DOHH2 (cell line): Measurements from ENCODE around the gene PRR23E.

ENCODE experiments used
- H3F3A ChIP-seq: fragments of 200-600 bp; sonication (generic), shearing (Covaris generic); 2 replicates; pipeline ENCODE4 v1.6.0; 2016; ENCODE audit warnings: antibody characterized with exemption, mild to moderate bottlenecking; ENCODE audit not compliant: control insufficient read depth, insufficient read depth
- H3K27ac ChIP-seq: fragments of 200-600 bp; sonication (generic); 2 replicates; pipeline ENCODE4 v1.5.1; 2014; ENCODE audit warnings: low read depth, mild to moderate bottlenecking, low read length, moderate library complexity
- H3K27me3 ChIP-seq: fragments of 200-600 bp; sonication (generic); 2 replicates; pipeline ENCODE4 v1.6.1; 2014; ENCODE audit warnings: mild to moderate bottlenecking, low read length, mixed read lengths; ENCODE audit not compliant: control insufficient read depth
- H3K36me3 ChIP-seq: fragments of 200-600 bp; sonication (generic); 2 replicates; pipeline ENCODE4 v1.6.1; 2014; ENCODE audit warnings: mild to moderate bottlenecking, low read length, moderate library complexity, mixed read lengths; ENCODE audit not compliant: control insufficient read depth
- H3K4me1 ChIP-seq: fragments of 200-600 bp; sonication (generic); 2 replicates; pipeline ENCODE4 v1.6.1; 2014; ENCODE audit warnings: mild to moderate bottlenecking, low read length, mixed read lengths; ENCODE audit not compliant: control insufficient read depth
- H3K4me2 ChIP-seq: fragments of 200-600 bp; sonication (generic); 2 replicates; pipeline ENCODE4 v1.6.0; 2014; ENCODE audit warnings: mild to moderate bottlenecking, low read length, moderate library complexity
- H3K4me3 ChIP-seq: fragments of 200-600 bp; sonication (generic); 2 replicates; pipeline ENCODE4 v1.5.1; 2014; ENCODE audit warnings: mild to moderate bottlenecking, low read length, mixed read lengths
- H3K79me2 ChIP-seq: fragments of 200-600 bp; sonication (generic); 2 replicates; pipeline ENCODE4 v1.6.1; 2014; ENCODE audit warnings: mild to moderate bottlenecking, low read length, mixed read lengths; ENCODE audit not compliant: control insufficient read depth
- H3K9me2 ChIP-seq: fragments of 200-600 bp; sonication (generic); replicated peaks from 2 replicates; pipeline ENCODE4 v1.6.1; 2014; ENCODE audit warnings: mild to moderate bottlenecking, low read length, mixed read lengths; ENCODE audit not compliant: control insufficient read depth
- H3K9me3 ChIP-seq: fragments of 200-600 bp; sonication (generic); 2 replicates; pipeline ENCODE4 v1.6.1; 2014; ENCODE audit warnings: antibody characterized with exemption, low read length, mixed read lengths; ENCODE audit not compliant: control insufficient read depth, insufficient read depth
- H4K20me1 ChIP-seq: fragments of 200-600 bp; sonication (generic); 2 replicates; pipeline ENCODE4 v1.6.0; 2014; ENCODE audit warnings: low read depth, mild to moderate bottlenecking, antibody characterized with exemption, low read length, moderate library complexity; ENCODE audit not compliant: control insufficient read depth, insufficient read depth
- EZH2phosphoT487 ChIP-seq: fragments of 200-600 bp; sonication (generic); IDR thresholded peaks from 2 replicates; pipeline ENCODE4 v1.6.1; 2017; ENCODE audit warnings: borderline replicate concordance, mild to moderate bottlenecking, antibody characterized with exemption, low read length, moderate library complexity, mixed read lengths
- TF ChIP-seq, protein P1 (sequence below): fragments of 200-600 bp; sonication (generic); IDR thresholded peaks from one replicate; pipeline ENCODE4 v1.5.1; 2014; ENCODE audit warnings: antibody characterized with exemption, mild to moderate bottlenecking, low read depth, low read length; ENCODE audit not compliant: poor library complexity, severe bottlenecking

PRR23E gene

DNA sequence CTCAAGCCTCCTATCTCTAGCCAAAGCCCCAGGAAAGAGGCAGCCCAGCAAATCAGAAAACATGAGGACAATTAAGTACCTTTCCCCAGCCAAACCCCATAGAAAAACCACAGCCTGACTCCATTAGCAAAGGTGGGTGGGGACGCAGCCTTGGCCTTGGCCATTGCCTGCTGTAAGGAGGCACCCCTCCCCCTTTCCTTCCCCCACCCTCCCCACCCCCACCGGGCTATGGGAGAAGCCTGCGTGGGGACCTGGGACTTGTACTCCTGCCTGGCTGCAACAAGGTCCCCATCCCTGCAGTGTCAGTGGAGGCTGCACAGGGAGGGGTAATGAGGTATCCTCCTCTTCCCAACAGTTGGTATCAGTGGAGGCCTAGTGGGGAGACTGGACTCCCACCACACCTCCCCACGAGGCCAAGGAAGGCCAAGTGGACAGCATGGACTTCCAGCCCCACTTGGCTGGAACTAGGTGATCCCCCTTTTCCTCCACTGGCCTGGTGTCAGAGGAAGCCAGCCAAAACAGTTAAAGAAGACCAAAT lies 20.5 kb downstream of the PRR23E start:
- Histone ChIP-seq H4K20me1 (no peaks in the 10 kb centered on the region), H3K4me1 (no peaks in the 10 kb centered on the region), H3K9me3 (no peaks in the 10 kb centered on the region), H3K79me2 (no peaks in the 10 kb centered on the region), H3K36me3 (no peaks in the 10 kb centered on the region), H3F3A (no peaks in the 10 kb centered on the region), H3K27ac (no peak overlapping the region), H3K4me2 (no peak overlapping the region), H3K9me2 (no peaks in the 10 kb centered on the region), H3K27me3 (peaks cover 28% of the 10 kb centered on the region), H3K4me3 (no peak overlapping the region)
- no peak for TF ChIP-seq EZH2phosphoT487
- TF ChIP-seq, protein P1, sequence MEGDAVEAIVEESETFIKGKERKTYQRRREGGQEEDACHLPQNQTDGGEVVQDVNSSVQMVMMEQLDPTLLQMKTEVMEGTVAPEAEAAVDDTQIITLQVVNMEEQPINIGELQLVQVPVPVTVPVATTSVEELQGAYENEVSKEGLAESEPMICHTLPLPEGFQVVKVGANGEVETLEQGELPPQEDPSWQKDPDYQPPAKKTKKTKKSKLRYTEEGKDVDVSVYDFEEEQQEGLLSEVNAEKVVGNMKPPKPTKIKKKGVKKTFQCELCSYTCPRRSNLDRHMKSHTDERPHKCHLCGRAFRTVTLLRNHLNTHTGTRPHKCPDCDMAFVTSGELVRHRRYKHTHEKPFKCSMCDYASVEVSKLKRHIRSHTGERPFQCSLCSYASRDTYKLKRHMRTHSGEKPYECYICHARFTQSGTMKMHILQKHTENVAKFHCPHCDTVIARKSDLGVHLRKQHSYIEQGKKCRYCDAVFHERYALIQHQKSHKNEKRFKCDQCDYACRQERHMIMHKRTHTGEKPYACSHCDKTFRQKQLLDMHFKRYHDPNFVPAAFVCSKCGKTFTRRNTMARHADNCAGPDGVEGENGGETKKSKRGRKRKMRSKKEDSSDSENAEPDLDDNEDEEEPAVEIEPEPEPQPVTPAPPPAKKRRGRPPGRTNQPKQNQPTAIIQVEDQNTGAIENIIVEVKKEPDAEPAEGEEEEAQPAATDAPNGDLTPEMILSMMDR: no peak

DNA sequence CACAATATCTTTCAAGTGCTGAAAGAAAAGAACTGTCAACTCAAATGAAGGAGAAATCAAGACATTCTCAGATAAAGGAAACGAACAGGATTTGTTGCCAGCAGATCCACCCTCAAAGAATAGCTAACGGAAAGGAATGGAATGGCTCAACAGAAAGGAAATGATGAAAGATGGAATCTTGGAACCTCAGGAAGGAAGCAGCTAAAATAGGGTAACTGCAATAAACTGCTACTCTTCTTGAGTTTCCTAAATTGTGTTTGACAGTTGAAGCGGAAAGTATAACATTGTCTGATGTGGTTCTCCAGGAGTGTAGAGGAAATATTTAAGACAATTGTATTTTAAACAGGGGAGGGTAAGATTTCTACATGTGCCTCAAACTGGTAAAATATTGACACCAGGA lies 22.0 kb downstream of the PRR23E start:
- Histone ChIP-seq H3K27me3 (peaks cover 28% of the 10 kb centered on the region), H3F3A (no peaks in the 10 kb centered on the region), H3K4me1 (no peaks in the 10 kb centered on the region), H3K4me2 (no peak overlapping the region), H3K9me3 (no peaks in the 10 kb centered on the region), H3K4me3 (no peak overlapping the region), H3K79me2 (no peaks in the 10 kb centered on the region), H3K9me2 (no peaks in the 10 kb centered on the region), H4K20me1 (no peaks in the 10 kb centered on the region), H3K27ac (no peak overlapping the region), H3K36me3 (no peaks in the 10 kb centered on the region)
- TF ChIP-seq, protein P1: no peak
- TF ChIP-seq EZH2phosphoT487: no peak

DNA sequence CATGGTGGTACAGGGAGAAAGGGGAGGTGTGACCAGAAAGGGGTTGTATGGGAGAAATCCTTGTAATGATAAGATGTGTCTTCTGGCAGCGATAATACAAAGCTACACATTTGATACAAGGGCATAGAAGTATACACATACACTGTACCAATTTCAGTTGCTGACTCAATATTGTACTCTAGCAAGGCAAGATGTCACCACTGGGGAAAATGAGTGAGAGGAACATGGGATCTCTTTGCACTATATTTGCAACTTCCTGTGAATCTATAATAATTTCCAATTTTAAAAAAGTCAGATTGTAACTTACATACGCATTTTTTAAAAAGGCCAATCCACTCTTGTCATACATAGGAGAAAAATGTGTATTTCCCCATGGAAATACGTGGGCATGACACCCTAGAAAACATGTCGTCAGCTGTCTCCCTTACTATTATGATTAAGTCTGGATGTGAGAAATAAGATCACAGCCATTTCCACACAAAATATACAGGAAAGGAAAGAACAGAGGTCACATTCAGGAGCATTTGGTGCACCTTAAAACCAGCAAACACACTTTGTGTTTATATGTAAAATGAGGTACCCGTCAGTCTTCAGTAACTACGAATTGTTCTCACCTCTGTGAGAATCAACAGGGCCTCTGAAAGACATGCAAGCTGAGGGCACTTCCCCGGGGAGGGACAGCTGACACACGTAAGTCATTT lies 22.9 kb downstream of the PRR23E start:
- no peak overlapping the region for H3K27ac ChIP-seq
- H3K9me3 ChIP-seq: no peaks in the 10 kb centered on the region
- no peaks in the 10 kb centered on the region for H4K20me1 ChIP-seq
- H3K4me2 ChIP-seq: no peak overlapping the region
- H3K79me2 ChIP-seq: no peaks in the 10 kb centered on the region
- no peaks in the 10 kb centered on the region for H3K4me1 ChIP-seq
- H3K9me2 ChIP-seq: no peaks in the 10 kb centered on the region
- no peak overlapping the region for H3K4me3 ChIP-seq
- H3K36me3 ChIP-seq: no peaks in the 10 kb centered on the region
- no peak for TF ChIP-seq EZH2phosphoT487
- TF ChIP-seq, protein P1: no peak
- H3K27me3 ChIP-seq: peaks cover 28% of the 10 kb centered on the region
- no peaks in the 10 kb centered on the region for H3F3A ChIP-seq
